GM19468 (cell line): ENCODE data around the gene GABBR1.

ENCODE experiments used
- ATAC-seq: cut with Tn5 transposase; IDR thresholded peaks from one replicate; pipeline ENCODE4 v1.9.1; 2021; ENCODE audit warnings: mild to moderate bottlenecking, moderate library complexity, moderate number of reproducible peaks; ENCODE audit not compliant: unreplicated experiment; ENCODE audit errors: extremely low read depth

GABBR1 gene

GRCh38 chr6:29655658-29656057 is 22.7 kb upstream of the GABBR1 start:
- no peak for ATAC-seq

- no peak for ATAC-seq
Observed at GRCh38 chr6:29653452-29654038, 20.6 kb upstream of the GABBR1 start.

- no peak for ATAC-seq
Observed at GRCh38 chr6:29652198-29652584, 19.2 kb upstream of the GABBR1 start.

- no peak for ATAC-seq
Observed at GRCh38 chr6:29651413-29652197, 18.6 kb upstream of the GABBR1 start.

- ATAC-seq, result peak; percentile 84
Observed at GRCh38 chr6:29649701-29650673, 17.0 kb upstream of the GABBR1 start.

- ATAC-seq, result no peak
Observed at GRCh38 chr6:29647927-29648642, 15.1 kb upstream of the GABBR1 start.

GRCh38 chr6:29641430-29642148 is 8.6 kb upstream of the GABBR1 start:
- ATAC-seq, result no peak

GRCh38 chr6:29637247-29637646 is 4.3 kb upstream of the GABBR1 start:
- no peak for ATAC-seq

- no peak for ATAC-seq
Observed at GRCh38 chr6:29633534-29633905, 537 bp upstream of the GABBR1 start.

GRCh38 chr6:29631860-29632731 is 887 bp downstream of the GABBR1 start:
- ATAC-seq, result no peak

GRCh38 chr6:29631209-29631810 is 1.7 kb downstream of the GABBR1 start:
- no peak for ATAC-seq

- no peak for ATAC-seq
Observed at GRCh38 chr6:29630315-29630714, 2.7 kb downstream of the GABBR1 start.

GRCh38 chr6:29629571-29629970 is 3.4 kb downstream of the GABBR1 start:
- ATAC-seq, result no peak

- no peak for ATAC-seq
Observed at GRCh38 chr6:29628419-29629281, 4.3 kb downstream of the GABBR1 start.

GRCh38 chr6:29627755-29628418 is 5.1 kb downstream of the GABBR1 start:
- ATAC-seq, result no peak

GRCh38 chr6:29626948-29627754 is 5.8 kb downstream of the GABBR1 start:
- no peak for ATAC-seq
